Urinary bladder (tissue), 4 donors: ENCODE measurements around the gene XRCC5. TPM values are rescaled to one million over a fixed set of nuclear protein-coding genes. Genes with fewer than 3 reads are reported as not detected.

Experiments
- DNase-seq: peaks from one replicate; pipeline ENCODE4 v3.0.0-alpha.2; 2015; ENCODE audit errors: extremely low spot score
- H3K27ac ChIP-seq: one replicate; pipeline ENCODE4 v1.5.1; 2013; ENCODE audit warnings: low read depth, mild to moderate bottlenecking, moderate library complexity
- H3K36me3 ChIP-seq: one replicate; pipeline ENCODE4 v1.6.1; 2013; ENCODE audit warnings: mild to moderate bottlenecking, moderate library complexity; ENCODE audit not compliant: insufficient read depth
- H3K4me1 ChIP-seq: one replicate; pipeline ENCODE4 v1.6.1; 2013; ENCODE audit warnings: mild to moderate bottlenecking, moderate library complexity; ENCODE audit not compliant: insufficient read depth
- H3K4me3 ChIP-seq: one replicate; pipeline ENCODE4 v1.5.1; 2013; ENCODE audit warnings: low read depth, low read length
- WGBS: extraction: QIAGEN DNeasy Blood & Tissue Kit; methylation state at CpG from one replicate; pipeline ENCODE4 v1.1.7; 2013; 5-methylcytosine and 5-hydroxymethylcytosine counted together
- polyA plus RNA-seq: library from polyadenylated mRNA; stranded (reverse); fragments of 200-250 nt; gene quantifications from one replicate; pipeline ENCODE4 v1.2.3, GENCODE V29; 2013
- total RNA-seq: library from RNA; depleted of rRNA; stranded (reverse); fragments of >200 nt; gene quantifications from one replicate; pipeline ENCODE4 v1.2.3, GENCODE V29; 2014
- donor health status: healthy with polysubstance abuse.
- donor health status: healthy.

Gene XRCC5
- total and polyA plus RNA-seq, 2 donors, result 121 to 247 TPM

DNA sequence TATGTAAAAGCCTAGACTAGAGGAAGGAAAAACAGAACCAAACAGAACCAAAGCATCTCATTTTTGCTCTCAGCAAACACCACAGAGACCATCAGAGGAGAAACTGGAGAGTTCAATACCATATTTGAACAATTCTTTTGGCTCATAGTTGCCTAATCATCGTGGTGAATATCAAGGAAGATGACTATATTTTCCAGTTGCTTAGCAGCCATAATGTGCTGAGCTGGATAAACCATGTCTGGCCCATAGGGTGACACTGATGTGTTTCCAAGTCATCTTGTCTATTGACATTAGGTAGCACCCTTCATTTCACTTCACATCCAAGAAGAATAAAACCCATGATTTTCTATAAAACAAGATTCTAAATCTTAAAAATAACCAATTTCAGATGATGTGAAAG, 5.9 kb upstream of the XRCC5 start:
- no peak overlapping the region for H3K4me3 ChIP-seq
- no peaks in the 10 kb centered on the region for H3K36me3 ChIP-seq
- WGBS, result 63% methylated on average over 1 of the region's 1 CpG
- H3K27ac ChIP-seq, result no peak overlapping the region
- no peaks in the 10 kb centered on the region for H3K4me1 ChIP-seq
- DNase-seq, result no peak

DNA sequence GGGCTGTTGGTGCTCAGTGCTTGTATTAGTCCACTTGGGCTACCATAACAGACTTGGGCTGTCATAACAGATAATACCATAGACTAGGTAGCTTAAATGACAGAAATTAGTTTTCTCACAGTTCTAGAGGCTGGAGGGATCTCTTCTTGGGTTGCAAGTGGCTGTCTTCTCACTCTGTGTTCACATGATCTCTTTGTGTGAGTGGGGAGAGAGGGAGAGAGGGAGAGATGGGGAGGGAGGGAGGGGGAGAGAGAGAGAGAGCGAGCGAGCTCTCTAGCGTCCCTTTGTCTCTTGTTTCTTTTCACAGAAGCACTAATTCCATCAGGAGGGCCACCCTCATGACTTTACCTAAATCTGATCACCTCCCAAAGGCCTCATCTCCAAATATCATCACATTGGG, 4.5 kb upstream of the XRCC5 start:
- WGBS, result 61% methylated on average over 3 of the region's 3 CpGs

DNA sequence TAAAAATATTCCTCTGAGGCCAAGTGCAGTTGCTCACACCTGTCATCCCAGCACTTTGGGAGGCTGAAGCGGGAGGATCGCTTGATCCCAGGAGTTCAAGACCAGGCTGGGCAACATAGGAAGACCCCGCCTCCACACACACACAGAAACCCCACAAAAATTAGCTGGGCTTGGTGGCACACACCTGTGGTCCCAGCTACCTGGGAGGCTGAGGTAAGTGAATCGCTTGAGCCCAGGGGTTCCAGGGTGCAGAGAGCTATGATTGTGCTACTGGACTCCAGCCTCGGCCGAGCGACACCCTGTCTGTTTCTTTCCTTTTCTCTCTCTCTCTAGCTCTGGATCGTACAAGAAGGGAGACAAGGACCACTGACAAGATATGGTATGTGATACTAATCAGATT, 1.8 kb upstream of the XRCC5 start:
- DNase-seq, result no peak
- 83% methylated on average over 8 of the region's 8 CpGs for WGBS
- no peak overlapping the region for H3K27ac ChIP-seq
- no peak overlapping the region for H3K4me3 ChIP-seq
- H3K36me3 ChIP-seq, result no peaks in the 10 kb centered on the region
- no peaks in the 10 kb centered on the region for H3K4me1 ChIP-seq

More for the DNA sequence above, 4.5 kb upstream of the XRCC5 start:
- no peaks in the 10 kb centered on the region for H3K4me1 ChIP-seq
- no peak for DNase-seq
- no peak overlapping the region for H3K4me3 ChIP-seq
- no peak overlapping the region for H3K27ac ChIP-seq
- no peaks in the 10 kb centered on the region for H3K36me3 ChIP-seq

DNA sequence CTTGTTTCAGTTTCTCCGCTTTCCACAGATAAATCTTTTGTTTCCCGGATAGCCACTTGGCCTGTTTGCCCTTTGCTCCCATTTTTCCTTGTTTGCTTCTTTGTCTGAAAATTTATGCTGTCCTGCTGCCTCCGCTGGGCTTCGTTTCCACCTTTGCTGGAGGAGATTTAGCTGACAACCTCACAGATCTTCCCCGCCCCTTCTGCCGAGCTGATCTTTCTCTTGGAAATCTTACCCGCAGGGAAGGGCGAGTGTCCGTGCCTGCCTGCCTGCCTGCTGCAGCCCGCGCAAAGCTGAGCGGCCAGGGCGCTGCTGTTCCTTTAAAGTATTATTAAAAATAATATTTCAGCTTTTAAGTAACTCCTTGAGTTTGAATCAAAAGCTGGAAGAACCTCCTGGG, 1.4 kb upstream of the XRCC5 start:
- Histone ChIP-seq H3K27ac (no peak overlapping the region), H3K4me1 (no peaks in the 10 kb centered on the region), H3K36me3 (no peaks in the 10 kb centered on the region), H3K4me3 (no peak overlapping the region)
- WGBS, result 43% methylated on average over 13 of the region's 13 CpGs
- no peak for DNase-seq

DNA sequence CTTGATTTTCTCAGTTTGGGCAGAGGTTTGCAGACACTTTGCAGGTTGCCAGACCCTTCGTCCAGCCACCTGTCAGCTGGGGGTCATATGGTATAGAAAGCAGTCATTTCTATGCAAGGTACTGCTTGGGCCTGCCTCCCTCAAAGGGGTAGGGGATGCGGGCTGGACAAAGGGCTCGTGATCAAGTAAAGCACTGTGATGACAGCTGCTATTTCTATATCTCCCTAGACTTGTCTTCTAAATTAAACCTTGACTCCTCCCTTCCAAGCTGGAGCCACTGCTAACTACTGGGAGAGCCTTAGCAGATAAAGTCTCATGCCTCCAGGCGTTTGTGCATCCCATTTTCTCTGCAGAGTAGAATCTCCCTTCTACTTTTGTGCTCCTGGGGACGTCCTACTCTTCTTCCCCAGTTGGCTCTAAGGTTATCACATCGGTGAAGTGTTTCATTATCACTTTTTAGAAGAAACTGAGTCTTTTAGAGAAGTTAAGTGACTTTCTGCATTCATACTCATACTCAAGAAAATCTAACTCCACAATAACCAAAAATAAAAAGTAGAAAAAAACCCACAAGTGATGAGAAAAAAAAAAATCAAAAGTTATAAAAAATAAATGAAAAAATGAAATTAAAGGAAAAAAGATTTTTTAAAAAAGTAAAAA, 710 bp upstream of the XRCC5 start:
- Histone ChIP-seq H3K36me3 (no peaks in the 10 kb centered on the region), H3K27ac (no peak overlapping the region), H3K4me3 (no peak overlapping the region), H3K4me1 (no peaks in the 10 kb centered on the region)
- no peak for DNase-seq
- 49% methylated on average over 6 of the region's 6 CpGs for WGBS

DNA sequence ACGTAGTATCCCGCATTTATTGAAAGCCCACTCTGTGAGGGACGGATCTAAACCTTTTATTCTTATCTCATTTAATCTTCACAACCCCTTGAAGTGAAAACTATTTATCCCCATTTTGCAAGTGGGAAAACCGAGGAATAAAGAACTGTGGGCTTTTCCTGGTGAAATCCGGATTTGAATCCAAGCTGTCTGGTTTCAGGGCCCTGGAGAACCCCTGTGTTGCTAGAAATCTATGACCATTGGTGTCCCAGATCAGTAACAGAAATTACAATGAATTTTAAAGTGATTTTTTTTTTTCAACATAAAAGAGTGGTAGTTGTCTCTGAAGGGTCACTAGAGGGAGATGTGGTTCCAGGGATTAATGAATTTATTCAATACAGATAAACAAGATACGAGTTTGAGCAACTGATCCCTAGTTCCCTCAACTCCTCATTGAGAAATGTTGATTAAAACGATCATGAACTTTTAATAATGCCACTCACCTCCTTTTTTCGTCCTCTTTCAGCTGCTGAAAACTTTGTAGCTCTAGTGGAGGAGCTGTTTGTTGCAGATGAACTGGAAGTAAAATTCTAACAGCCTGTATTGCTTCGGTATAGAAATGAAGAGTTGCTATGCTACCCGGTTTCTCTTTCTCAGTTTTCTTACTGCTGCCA, 940 bp downstream of the XRCC5 start:
- no peak overlapping the region for H3K27ac ChIP-seq
- no peaks in the 10 kb centered on the region for H3K4me1 ChIP-seq
- whole genome bisulfite sequencing, result 5% methylated on average over 10 of the region's 10 CpGs
- H3K4me3 ChIP-seq, result peak overlapping the region; percentile 67
- DNase-seq, result no peak
- H3K36me3 ChIP-seq, result no peaks in the 10 kb centered on the region

DNA sequence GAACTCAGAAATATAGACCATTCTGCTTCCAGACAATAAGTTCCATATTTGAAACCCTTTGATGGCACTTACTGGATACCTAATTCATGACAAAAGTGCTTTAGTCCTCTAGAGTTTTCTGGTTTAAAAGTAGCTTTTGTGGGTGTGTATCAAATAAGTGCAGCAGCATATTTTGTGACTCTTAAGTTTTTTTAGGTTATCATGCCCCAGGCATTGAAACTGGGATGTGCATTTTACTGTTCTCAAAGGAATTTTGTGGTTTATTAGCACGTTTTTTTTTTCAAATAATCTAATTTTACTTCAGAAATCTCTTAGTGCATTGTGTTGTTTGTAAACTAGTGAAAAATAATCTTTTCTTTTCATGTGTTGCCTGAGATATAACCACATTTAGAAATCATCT, 1.5 kb downstream of the XRCC5 start:
- H3K4me3 ChIP-seq, result no peak overlapping the region
- no peak for DNase-seq
- WGBS, result 8% methylated on average over 1 of the region's 1 CpG
- H3K36me3 ChIP-seq, result no peaks in the 10 kb centered on the region
- H3K27ac ChIP-seq, result no peak overlapping the region
- no peaks in the 10 kb centered on the region for H3K4me1 ChIP-seq

DNA sequence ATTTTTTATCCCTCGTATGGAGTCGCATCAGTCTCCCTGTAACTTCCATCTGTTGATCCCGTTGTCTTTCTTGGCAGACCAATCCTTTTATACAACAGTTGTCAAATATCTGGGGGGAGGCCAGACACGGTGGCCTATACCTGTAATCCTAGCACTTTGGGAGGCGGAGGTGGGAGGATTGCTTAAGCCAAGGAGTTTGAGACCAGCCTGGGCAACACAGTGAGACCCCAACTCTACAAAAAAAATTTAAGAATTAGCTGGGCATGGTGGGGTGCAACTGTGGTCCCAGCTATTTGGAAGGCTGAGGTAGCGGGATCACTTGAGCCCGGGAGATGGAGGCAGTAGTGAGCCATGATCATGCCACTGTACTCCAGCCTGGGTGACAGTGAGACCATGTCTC, 2.0 kb downstream of the XRCC5 start:
- no peaks in the 10 kb centered on the region for H3K4me1 ChIP-seq
- H3K27ac ChIP-seq, result no peak overlapping the region
- no peak for DNase-seq
- no peaks in the 10 kb centered on the region for H3K36me3 ChIP-seq
- H3K4me3 ChIP-seq, result no peak overlapping the region
- 85% methylated on average over 7 of the region's 7 CpGs for WGBS

DNA sequence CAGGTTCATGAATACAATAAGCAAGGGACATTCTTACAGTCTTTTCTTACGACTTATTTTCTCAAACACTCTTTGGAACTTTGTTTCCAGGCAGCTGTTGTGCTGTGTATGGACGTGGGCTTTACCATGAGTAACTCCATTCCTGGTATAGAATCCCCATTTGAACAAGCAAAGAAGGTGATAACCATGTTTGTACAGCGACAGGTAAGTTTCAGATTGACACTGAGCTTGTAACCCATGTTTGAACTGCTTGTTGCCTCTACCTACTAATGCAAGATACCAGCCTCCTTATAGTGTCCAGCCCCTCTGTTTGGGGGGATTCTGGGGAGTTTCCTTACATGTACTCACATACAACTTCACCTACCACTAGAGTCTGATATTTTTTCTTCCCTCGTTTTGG, 3.8 kb downstream of the XRCC5 start:
- H3K4me3 ChIP-seq, result no peak overlapping the region
- DNase-seq, result no peak
- H3K4me1 ChIP-seq, result no peaks in the 10 kb centered on the region
- no peak overlapping the region for H3K27ac ChIP-seq
- H3K36me3 ChIP-seq, result no peaks in the 10 kb centered on the region
- 81% methylated on average over 4 of the region's 4 CpGs for WGBS

DNA sequence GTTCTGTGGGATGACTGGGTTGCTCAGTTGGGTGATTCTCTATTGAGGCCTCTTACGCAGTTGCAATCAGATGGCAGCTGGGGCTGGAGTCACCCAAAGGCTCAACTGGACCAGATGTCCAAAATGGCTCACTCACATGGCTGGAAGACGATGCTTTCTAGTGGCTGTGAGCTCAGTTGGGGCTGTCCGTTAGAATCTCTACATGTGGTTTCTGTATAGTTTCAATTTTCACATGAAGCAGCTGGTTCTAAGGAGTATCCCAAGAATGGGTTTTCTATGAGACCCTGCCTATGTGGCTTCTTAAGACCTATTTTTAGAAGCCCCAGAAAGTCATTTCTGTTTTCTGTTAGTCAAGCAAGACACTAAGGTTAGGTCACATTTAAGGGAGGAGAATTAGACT, 4.4 kb downstream of the XRCC5 start:
- Histone ChIP-seq H3K4me1 (no peaks in the 10 kb centered on the region), H3K4me3 (no peak overlapping the region), H3K27ac (no peak overlapping the region), H3K36me3 (no peaks in the 10 kb centered on the region)
- WGBS, result 88% methylated on average over 3 of the region's 3 CpGs
- no peak for DNase-seq

DNA sequence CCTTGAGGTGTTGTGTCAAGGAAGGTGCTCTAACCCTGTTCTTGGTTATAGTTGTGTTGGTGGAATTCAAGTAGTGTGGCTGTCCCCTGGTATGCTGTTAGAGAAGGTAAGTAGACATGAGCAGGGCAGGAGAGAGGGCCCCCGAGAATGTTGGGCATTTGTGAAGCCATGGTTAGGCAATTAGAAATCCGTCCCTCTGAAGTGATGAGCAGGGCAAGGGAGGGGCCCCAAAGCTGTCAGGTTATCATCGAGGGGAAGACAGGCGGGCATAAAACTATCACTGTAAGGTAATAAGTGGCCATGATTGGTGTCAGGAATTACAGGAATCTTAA, 5.2 kb downstream of the XRCC5 start:
- H3K27ac ChIP-seq, result no peak overlapping the region
- no peak overlapping the region for H3K4me3 ChIP-seq
- 30% methylated on average over 4 of the region's 4 CpGs for WGBS
- H3K36me3 ChIP-seq, result no peaks in the 10 kb centered on the region
- H3K4me1 ChIP-seq, result no peaks in the 10 kb centered on the region
- no peak for DNase-seq

DNA sequence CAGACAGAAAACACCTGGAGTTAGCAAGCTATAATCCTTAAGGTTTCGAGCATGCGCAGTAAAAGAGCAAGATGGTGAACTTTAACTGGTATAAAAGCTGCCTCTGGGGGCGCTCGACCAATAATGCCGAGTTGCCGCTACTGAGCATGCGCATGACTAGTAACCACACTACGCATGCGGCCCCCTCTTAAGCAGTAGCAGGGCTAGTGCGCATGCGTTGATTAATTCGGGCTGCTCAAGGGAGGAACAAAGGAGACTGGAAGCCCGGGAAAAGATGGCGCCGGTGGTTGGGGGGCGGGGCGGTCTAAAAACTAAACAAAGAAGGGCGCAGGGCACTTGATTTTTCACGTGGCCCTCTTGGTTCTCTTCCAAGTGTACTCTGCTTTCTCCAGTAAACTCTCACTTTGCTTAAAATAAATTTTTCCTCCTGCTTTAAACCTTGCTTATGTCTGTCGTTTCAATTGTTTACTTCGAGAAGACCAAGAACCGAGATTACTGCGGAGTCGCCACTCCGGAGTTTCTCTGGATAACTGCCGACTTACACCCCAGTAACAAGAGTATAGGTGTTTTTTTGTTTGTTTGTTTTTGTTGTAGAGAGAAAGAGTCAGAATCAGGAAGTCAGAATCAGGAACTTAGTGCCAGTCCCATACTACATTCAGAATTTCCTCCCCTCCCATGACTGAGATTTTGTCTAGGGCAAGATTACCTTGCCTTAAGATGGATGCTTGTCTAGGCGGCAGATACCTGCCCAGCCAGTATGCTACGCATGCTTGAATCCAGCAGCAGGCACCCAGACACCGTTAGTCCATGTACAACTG, 5.8 kb downstream of the XRCC5 start:
- peak overlapping the region; percentile 33 for H3K27ac ChIP-seq
- WGBS, result 3% methylated on average over 29 of the region's 29 CpGs
- peak; percentile 98 for DNase-seq
- no peaks in the 10 kb centered on the region for H3K36me3 ChIP-seq
- H3K4me1 ChIP-seq, result no peaks in the 10 kb centered on the region
- H3K4me3 ChIP-seq, result peak overlapping the region; percentile 45

DNA sequence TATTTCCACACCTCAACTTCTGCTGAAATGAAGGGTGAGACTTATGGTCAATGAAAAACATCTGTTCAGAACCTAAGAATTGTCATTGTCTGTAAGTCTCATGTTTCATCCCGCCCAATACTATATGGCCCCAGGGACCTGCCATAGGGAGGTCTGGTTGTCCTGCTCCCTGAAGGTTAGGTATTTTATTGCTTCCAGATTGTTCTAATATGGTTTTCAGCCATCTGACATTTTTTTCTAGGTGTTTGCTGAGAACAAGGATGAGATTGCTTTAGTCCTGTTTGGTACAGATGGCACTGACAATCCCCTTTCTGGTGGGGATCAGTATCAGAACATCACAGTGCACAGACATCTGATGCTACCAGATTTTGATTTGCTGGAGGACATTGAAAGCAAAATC, 7.3 kb downstream of the XRCC5 start:
- DNase-seq, result no peak
- Histone ChIP-seq H3K4me1 (no peaks in the 10 kb centered on the region), H3K27ac (no peak overlapping the region), H3K36me3 (peaks cover 2% of the 10 kb centered on the region), H3K4me3 (no peak overlapping the region)
- 94% methylated on average over 1 of the region's 1 CpG for WGBS
